MM.1S (cell line): ENCODE results near the gene MTARC2.

Source experiments
- CTCF ChIP-seq: fragments of 300-600 bp; sonication (generic); IDR thresholded peaks from 2 replicates; pipeline ENCODE4 v1.5.1; 2016; ENCODE audit warnings: antibody characterized with exemption, low read length, mixed read lengths
- EZH2 ChIP-seq: fragments of 300-600 bp; sonication (generic); optimal IDR thresholded peaks from 2 replicates; pipeline ENCODE3; 2017; ENCODE audit warnings: low read depth, mild to moderate bottlenecking, antibody characterized with exemption, low read length, mixed read lengths
- EZH2phosphoT487 ChIP-seq: fragments of 300-600 bp; sonication (generic); IDR thresholded peaks from 2 replicates; pipeline ENCODE4 v1.6.1; 2018; ENCODE audit warnings: antibody characterized with exemption, low read length

- TF ChIP-seq CTCF (no peak), EZH2phosphoT487 (no peak), EZH2 (no peak)
These were observed 56.1 kb downstream of the MTARC2 start for GRCh38 chr1:220804202-220804586.
